Thoracic aorta (tissue), 2 donors: Measurements from ENCODE around the gene PDIA6. TPM values are rescaled to one million over a fixed set of nuclear protein-coding genes. Genes with fewer than 3 reads are reported as not detected.

ENCODE experiments used
- ATAC-seq: fragments of 150-250 bp; one replicate; pipeline ENCODE4 v1.8.0; 2017; ENCODE audit warnings: low read depth; ENCODE audit not compliant: insufficient number of reproducible peaks, low FRiP score
- DNase-seq: peaks from one replicate; pipeline ENCODE4 v3.0.0-alpha.2; 2020; ENCODE audit warnings: low spot score
- H3K27ac ChIP-seq, 2 donors: fragments of 200-600 bp; sonication (generic); 1 replicate in 1 of 2; 2 replicates in 1 of 2; pipeline ENCODE4 v1.5.1; 2016; ENCODE audit warnings: mild to moderate bottlenecking in 2 of 2, moderate library complexity in 2 of 2
- H3K27me3 ChIP-seq: fragments of 200-600 bp; sonication (generic); replicated peaks from 2 replicates; pipeline ENCODE4 v1.6.0; 2016; ENCODE audit warnings: mild to moderate bottlenecking; ENCODE audit not compliant: insufficient read depth
- H3K36me3 ChIP-seq: fragments of 200-600 bp; sonication (generic); one replicate; pipeline ENCODE4 v1.5.1; 2016
- H3K4me1 ChIP-seq, 2 donors: fragments of 200-600 bp; sonication (generic); 1 replicate in 1 of 2; 2 replicates in 1 of 2; pipeline versions ENCODE4 v1.5.1 to v1.6.0; 2016; ENCODE audit warnings: low read depth in 2 of 2, mild to moderate bottlenecking in 1 of 2; ENCODE audit not compliant: control insufficient read depth in 1 of 2
- H3K4me3 ChIP-seq: fragments of 200-600 bp; sonication (generic); 2 replicates; pipeline ENCODE4 v1.5.1; 2016; ENCODE audit warnings: mild to moderate bottlenecking
- H3K9me3 ChIP-seq: fragments of 200-600 bp; sonication (generic); 2 replicates; pipeline ENCODE4 v1.5.1; 2016
- CTCF ChIP-seq: fragments of 200-600 bp; sonication (generic); IDR thresholded peaks from one replicate; pipeline ENCODE4 v1.5.1; 2019; ENCODE audit warnings: antibody characterized with exemption
- total RNA-seq, 2 donors: library from RNA; depleted of rRNA; stranded (reverse); fragments of >200 nt; gene quantifications; one replicate each; pipeline versions ENCODE4 v1.1.0 to v1.2.3, GENCODE V29; 2016

PDIA6 gene
- total RNA-seq, 2 donors from 2014 or later, result 94.9 to 100 TPM

DNA sequence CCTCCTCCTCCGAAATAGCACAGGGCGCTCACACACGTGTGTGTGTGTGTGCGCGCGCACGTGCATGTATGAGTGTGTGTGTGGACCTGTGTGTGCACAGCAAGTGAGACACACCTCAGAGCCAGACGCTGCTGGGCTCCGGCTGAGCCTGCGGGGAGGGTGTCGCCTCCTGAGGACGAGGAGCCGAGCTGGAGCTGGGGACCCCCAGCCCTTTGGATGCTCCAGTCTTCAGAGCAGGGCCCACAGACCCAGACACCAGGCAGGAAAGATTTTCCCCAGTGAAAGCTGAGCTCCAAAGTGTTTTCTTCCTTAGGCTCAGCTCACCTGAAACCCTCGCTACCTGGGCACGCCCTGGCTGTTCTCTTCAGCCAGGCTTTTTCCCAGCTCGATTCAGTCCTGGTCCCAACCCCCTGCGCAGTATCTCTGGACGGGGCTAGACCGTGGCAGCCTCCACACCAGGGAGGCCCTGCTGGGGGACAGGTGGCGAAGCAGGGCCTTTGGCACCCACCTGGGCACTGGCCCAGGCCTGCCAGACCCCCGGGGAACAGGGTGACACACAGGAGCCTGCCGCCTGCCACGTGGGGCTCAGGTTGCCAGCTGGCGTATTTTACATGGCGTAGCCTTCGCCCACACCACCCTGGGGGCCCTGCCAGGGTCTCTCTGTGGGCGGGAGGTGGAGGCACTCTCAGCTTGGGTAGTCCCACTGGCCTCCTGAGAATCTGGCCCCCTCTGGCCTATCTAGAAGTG is 36.2 kb downstream of the PDIA6 start:
- no peak for DNase-seq
- no peaks in the 10 kb centered on the region for H3K4me1 ChIP-seq
- H3K27ac ChIP-seq, result no peak overlapping the region
- peaks cover 11% of the 10 kb centered on the region for H3K36me3 ChIP-seq
- H3K27me3 ChIP-seq, result no peaks in the 10 kb centered on the region
- no peak for TF ChIP-seq CTCF
- no peak overlapping the region for H3K4me3 ChIP-seq
- ATAC-seq, result no peak
- no peaks in the 10 kb centered on the region for H3K9me3 ChIP-seq

- Histone ChIP-seq H3K27ac (no peak overlapping the region), H3K27me3 (no peaks in the 10 kb centered on the region), H3K4me3 (no peak overlapping the region), H3K9me3 (no peaks in the 10 kb centered on the region), H3K4me1 (no peaks in the 10 kb centered on the region), H3K36me3 (peaks cover 7% of the 10 kb centered on the region)
- no peak for DNase-seq
- ATAC-seq, result no peak
- no peak for TF ChIP-seq CTCF
These were observed 36.8 kb downstream of the PDIA6 start for GRCh38 chr2:10775831-10776230.

DNA sequence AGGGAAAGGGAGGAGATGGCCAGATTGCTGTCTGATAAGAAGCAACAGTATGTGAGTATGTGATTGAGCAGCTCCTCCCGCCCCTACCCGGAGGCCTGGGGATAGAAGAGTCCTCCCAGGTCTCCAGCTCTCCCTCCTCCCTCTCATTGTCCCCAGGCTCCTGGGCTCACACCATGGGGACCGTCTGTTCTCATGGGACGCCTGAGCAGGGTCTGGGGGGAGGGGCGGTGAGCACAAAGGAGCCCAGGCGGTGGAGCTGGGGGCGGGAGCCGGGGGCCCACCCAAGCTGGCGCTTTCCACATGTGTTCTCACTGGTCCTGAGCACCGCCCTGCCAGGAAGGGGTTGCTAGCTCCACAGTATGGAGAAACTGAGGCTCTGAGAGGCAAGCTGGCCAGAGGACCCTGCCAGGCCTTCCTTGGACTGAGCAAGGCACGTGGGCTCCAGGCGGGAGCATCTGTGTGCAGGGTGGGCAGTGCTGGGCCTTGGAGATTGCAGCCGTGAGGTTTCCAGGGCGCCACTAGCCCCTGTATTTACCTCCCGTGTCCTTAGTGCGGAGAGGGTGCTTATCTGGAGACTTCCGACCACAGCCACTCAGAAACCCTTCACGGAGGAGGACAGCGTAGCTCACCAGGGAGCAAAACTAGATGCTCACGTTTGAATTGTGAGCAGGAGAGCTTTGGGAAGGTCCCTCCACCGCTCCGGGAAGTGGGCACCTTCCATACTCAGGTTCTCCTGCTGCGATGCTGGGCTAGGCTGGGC is 37.4 kb downstream of the PDIA6 start:
- ATAC-seq (no peak), DNase-seq (no peak)
- no peak for TF ChIP-seq CTCF
- Histone ChIP-seq H3K9me3 (no peaks in the 10 kb centered on the region), H3K36me3 (peaks cover 2% of the 10 kb centered on the region), H3K27ac (no peak overlapping the region), H3K4me3 (no peak overlapping the region), H3K4me1 (no peaks in the 10 kb centered on the region), H3K27me3 (no peaks in the 10 kb centered on the region)

DNA sequence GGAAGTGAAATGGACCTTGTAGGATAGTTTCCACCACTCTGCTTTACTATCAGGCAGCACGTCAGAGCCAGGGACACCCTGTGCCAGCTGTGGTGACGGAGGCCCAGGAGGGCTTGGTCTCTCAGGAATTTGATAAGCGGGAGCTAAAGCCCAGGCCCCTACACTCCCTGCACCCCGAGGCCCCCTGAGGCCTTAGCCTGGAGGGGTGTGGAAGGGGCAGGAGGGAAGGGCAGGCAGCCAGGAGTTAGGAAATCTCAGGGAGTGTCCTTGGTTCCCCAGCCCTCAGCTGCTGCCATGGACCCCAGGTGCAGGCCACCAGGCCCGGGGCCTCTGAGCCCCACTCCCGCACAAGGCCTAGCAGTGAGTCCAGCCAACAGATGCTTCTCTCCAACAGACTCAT is 38.2 kb downstream of the PDIA6 start:
- ATAC-seq (no peak), DNase-seq (no peak)
- H3K4me3 ChIP-seq, result no peak overlapping the region

More for the DNA sequence above, 38.2 kb downstream of the PDIA6 start:
- H3K27me3 ChIP-seq, result no peaks in the 10 kb centered on the region
- H3K36me3 ChIP-seq, result no peaks in the 10 kb centered on the region
- no peak for TF ChIP-seq CTCF
- no peaks in the 10 kb centered on the region for H3K4me1 ChIP-seq
- no peaks in the 10 kb centered on the region for H3K9me3 ChIP-seq
- H3K27ac ChIP-seq, result no peak overlapping the region
